Activated CD4-positive, alpha-beta T cell treated with anti-CD3 and anti-CD28 coated beads, Interleukin-2, amount 50 U/mL, for 4 hours (primary cell): ENCODE measurements around the gene NPAS4.
"Not testable (repeated sequence)": the region's sequence is repeated elsewhere in the genome, so short reads cannot be mapped to it uniquely, and the experiment has no call there.

Source experiments
- DNase-seq, 2 experiments: peaks; one replicate each; pipeline ENCODE4 v3.0.0-alpha.2; 2020

Gene NPAS4

DNA sequence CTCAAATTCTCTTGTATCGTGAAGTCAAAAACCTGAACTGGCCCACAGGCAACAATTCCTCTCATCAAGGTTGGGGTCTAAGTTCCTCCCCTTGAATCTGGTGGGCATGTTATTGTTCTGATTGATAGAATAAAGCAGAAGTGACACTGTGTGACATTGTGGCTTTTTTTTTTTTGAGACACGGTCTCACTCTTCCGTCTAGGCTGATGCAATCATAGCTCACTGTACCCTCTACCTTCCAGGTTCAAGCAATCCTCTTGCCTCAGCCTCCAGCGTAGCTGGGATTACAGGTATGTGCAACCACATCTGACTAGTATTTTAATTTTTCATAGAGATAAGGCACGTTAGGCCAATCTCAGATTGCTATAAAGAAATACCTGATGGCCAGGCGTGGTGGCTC is 37.0 kb downstream of the NPAS4 start:
- no peak for DNase-seq

DNA sequence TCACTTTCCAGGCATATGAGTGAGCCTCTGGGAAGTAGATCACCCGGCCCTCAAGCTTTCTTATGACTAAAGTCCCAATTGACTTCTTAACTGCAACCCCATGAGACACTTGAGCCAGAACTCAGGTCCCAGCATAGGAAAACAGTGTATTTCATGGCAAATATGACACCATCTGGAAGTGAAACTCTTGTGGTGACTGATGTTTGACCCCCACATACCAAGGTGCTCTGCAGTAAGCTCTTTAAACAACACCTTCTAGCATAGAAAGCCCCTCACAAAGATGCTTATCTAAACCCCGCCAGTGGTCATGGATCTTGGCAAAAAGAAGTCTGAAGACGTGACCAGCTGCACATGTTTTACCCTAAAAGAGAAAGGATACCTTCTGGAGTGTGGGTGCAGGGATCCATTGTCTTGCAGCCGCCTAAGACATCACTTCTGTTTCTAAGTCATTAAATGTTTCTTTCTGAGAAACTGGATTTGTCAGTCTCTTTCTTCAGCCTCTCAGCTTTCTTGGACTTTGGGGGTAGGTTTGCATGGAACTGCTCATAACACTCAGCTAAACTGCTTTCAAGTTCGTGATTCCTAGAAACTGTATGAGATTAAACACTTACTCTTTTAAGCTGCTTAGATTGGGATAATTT is 38.4 kb downstream of the NPAS4 start:
- DNase-seq: no peak

- DNase-seq: no peak
These were observed 41.2 kb downstream of the NPAS4 start for GRCh38 chr11:66462010-66462409.

DNA sequence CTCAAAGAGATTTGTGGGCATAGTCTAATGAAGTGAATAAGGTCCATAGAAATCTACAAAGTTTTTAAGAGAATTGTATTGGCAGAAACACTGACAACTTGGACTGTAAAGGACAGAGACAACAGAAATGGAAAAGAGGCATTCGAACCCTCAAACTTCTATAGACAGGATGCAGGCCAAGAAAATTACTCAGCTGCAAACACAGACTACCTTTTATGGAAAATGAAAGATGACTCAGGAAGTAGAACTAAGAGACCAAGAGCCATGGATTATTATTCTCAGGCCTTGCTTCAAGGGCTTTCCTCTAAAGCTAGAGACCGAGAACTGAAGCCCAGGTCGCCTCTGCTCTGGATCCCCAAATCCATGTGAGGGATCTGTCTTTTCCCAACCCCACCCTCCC is 42.1 kb downstream of the NPAS4 start:
- DNase-seq: no peak

GRCh38 chr11:66464116-66464515 is 43.3 kb downstream of the NPAS4 start:
- not testable (repeated sequence) for DNase-seq

GRCh38 chr11:66464916-66465315 is 44.1 kb downstream of the NPAS4 start:
- no peak for DNase-seq

GRCh38 chr11:66465373-66466224 is 44.8 kb downstream of the NPAS4 start:
- DNase-seq: no peak

GRCh38 chr11:66466225-66467033 is 45.6 kb downstream of the NPAS4 start, which contains the start of gene PELI3:
Gene PELI3 (plus strand): TSS chr11:66466905. CDS start chr11:66468129, 1,224 bp downstream.
- peak; percentile 94 to 96 for DNase-seq

DNA sequence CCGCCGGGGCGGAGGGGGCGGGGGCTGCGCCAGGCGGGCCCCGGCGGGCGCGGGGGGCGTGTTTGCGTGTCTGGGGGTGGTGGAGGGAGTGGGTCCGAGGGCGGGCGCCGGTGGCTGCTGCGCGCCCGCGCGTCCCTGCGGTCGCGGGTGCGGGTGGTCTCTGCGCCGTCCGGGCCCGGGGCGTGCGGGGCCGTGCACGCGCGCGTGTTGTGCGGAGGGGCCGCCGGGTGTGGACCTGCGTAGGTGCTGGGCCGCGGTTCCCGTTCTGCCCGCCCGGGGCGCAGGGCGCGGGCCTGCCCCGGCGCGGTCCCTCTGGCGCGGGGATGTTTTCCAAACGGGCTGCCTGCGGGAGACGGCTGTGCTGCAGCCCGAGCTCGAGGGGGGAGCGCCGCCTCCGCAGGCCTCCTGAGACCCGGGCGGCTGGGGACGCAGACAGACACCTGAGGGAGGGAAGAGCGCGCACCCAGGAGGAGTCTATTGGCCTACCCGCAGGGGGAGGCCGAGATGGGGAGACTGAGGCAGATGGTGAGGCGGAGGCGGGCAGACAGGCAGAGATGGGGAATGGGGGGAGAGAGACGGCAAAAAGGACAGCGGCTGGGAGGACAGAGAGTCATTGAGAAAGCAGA is 46.3 kb downstream of the NPAS4 start:
- peak; percentile 18 to 29 for DNase-seq

DNA sequence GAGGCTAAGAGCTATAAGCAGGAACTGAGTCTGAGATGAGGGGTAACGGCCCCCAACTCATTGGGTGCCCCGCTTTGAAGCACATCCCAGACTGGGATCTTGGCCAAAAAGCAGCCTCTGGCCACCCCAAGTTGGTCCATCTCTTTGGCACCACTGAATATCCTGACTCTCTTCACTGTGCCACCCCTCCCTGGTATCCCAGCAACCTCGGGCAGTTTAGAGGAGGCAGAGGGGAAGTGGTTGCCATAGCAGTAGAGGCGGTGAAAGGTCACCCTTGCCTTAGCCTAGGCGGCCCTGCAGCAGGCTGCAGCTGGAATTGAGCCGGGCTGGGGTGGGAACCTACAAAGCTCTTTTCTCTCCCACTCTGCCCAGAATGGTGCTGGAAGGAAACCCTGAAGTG is 46.9 kb downstream of the NPAS4 start:
- no peak for DNase-seq

DNA sequence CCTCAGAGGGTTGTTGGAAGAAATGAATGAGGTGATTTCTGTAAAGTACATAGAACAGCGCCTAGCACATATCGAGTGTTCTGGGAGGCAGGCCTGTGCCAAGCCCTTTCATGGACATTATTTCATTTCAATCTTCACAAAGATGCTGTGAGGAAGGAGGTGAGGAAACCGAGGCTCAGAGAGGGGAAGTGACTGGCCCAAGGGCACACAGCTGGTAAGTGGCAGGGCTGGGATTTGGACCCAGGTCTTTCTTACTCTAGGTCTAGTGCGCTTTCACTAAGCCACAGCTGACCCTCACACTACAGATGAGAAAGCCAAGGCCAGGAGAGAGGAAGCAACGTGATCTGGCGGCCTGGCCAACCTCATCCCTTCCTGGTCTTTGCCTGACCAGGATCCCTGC is 47.9 kb downstream of the NPAS4 start:
- DNase-seq: no peak

DNA sequence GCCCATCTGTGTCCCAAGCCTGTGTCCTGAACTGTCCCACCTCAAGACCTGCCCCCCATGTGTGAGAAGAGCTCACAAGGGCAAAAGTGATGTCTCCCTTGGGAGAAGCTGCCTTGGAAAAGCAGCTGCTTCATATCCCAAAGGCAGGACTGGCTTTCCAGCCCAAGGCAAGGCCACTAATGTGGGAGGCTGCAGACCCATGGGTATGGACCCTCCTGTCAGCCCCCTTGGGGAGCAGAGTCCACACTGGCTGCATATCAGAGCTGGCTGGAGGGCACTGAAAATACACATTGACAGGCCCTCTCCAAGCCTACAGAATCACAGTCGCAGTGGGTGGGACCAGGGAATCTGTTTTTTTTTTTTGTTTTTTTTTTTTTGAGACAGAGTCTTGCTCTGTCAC is 48.6 kb downstream of the NPAS4 start:
- no peak for DNase-seq

- DNase-seq: no peak
These were observed 49.2 kb downstream of the NPAS4 start for GRCh38 chr11:66470015-66470414.

- DNase-seq: no peak
These were observed 50.3 kb downstream of the NPAS4 start for GRCh38 chr11:66471142-66471541.

DNA sequence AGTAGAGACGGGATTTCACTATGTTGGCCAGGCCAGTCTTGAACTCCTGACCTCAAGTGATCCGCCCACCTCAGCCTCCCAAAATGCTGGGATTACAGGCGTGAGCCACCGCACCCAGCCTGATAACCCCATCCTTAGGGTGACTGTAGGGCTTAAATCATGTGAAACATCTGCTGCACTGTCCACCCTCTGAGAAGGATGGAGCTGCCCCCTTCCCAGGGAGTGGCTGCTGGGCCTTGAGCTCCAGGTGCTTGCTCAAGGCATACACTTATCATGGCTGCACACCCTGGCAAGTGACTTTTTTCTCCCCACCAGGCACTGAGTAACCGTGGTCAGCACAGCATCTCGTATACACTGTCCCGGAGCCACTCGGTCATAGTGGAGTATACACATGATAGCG is 51.2 kb downstream of the NPAS4 start:
- DNase-seq: no peak

- no peak for DNase-seq
These were observed 52.3 kb downstream of the NPAS4 start for GRCh38 chr11:66473167-66473566.

DNA sequence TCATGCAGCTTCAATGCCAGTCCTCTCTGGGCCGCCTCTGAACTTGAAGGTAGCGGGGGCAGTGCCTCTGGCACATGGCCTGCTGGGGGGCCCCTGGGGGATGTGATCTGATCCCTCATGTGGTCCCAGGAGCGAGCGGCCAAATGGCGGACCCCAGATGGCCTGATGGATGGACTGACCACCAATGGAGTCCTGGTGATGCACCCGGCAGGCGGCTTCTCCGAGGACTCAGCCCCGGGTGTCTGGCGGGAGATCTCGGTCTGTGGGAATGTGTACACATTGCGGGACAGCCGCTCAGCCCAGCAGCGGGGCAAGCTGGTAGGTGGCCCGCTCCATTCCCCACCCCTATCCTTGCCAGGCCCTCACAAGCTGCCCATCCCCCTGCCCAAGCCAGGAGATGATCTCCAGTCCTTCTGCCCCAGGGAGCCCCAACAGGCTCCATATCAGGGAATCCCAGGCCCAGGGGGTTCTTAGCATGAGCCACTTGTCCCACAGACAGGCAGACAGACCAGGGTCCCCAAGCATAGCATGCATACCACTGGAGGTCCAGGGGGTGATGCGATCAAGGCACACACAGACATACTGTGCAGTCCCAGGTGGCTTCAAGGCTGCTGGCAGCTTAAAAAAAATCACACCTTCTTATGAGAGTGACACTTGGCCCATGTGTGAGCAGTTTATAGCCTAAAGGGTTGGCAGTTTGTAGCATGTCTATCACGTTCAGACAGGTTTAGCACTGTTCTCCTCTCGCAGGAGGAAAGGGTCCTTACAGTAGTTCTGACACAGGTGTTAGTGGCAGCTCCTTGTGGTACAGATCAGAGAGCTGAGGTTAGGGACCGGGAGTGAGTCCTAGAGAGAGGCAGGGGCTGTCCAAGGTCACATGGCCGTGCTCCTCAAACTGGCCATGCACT is 53.0 kb downstream of the NPAS4 start:
- no peak for DNase-seq

- DNase-seq: no peak
These were observed 54.7 kb downstream of the NPAS4 start for GRCh38 chr11:66475349-66476172.
